Measurements from ENCODE around the gene OTOP1.
A peak's percentile ranks its signal among the peaks of the same experiment; 100 is the strongest.
"Not testable (repeated sequence)": the region's sequence is repeated elsewhere in the genome, so short reads cannot be mapped to it uniquely, and the experiment has no call there.

Gene OTOP1, protein sequence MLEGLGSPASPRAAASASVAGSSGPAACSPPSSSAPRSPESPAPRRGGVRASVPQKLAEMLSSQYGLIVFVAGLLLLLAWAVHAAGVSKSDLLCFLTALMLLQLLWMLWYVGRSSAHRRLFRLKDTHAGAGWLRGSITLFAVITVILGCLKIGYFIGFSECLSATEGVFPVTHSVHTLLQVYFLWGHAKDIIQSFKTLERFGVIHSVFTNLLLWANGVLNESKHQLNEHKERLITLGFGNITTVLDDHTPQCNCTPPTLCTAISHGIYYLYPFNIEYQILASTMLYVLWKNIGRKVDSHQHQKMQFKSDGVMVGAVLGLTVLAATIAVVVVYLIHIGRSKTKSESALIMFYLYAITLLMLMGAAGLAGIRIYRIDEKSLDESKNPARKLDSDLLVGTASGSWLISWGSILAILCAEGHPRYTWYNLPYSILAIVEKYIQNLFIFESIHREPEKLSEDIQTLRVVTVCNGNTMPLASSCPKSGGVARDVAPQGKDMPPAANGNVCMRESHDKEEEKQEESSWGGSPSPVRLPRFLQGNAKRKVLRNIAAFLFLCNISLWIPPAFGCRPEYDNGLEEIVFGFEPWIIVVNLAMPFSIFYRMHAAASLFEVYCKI

DNA sequence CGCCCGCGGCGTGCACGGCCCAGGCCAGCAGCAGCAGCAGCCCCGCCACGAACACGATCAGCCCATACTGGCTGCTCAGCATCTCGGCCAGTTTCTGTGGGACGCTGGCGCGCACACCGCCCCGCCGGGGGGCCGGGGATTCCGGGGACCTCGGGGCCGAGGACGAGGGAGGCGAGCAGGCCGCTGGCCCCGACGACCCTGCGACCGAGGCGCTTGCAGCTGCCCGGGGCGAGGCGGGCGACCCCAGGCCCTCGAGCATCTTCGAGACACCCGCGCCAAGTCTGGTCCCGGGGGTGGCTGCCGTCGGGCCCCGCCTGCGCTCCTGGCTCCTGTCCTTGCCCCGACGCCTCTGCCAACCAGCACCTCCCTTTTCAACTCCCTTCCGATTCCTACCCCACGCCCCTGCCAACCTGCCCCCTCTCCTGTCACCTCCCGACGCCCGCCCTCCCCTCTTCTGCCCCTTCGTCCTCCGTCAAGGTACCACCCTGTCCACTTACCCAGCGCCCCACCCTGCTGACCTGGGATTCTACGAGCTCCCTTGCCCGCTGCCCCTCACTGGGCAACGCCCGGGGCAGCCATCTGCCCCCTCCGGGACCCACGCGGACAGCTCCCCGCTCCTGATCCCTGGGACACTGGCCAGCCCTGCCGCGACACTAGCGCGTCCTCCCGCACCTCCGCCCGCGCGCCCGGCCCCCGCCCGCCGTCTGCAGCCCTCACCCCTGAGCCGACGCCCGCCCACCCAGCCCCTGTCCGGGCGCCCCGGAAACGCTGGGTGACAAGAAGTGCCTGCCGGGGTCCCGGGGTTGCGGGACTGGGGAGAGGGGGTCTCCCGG lies at the start of gene OTOP1:
OTOP1 (minus strand) TSS at position 324 of the 833 bp plus-strand sequence; CDS start at position 259, 65 bp downstream.
- no peak for DNase-seq (ENCODE audit: low spot score)

DNA sequence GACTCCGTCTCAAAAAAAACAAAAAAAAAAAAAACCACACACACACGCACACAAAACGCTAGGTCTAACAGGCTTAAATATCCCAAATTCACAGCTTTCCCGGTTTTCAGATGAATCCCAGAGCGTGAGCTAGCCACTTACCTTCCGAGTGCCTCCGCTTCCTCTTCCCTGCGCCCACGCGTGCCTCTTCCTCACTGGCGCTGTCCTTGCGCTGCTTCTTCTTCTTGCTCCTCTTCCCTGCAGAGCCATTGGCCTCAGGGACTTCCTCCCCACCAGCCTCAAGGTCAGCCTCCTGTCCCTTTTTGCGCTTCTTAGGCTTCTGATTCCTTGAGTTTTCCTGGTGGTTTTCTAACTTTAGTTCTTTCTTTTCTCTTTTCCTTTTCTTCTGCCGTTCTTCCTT lies 47.5 kb upstream of the OTOP1 start:
- DNase-seq (ENCODE audit: low spot score) = no peak

DNA sequence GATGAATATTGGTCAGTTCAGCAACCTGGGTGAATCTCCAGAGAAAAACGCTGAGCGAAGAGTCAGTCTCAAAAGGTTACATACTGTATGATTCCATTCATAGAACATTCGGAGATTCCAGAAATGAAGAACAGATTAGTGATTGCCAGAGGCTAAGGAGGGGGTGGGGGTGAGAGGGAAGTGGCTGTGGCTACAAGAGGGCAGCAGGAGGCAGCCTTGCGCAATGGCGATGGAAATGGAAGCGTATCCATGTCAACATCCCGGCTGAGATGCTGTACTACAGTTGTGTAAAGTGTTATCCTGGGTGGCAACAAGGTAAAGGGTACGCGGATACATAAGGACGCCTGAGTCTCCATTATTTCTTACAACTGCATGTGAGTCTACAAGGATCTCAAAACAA lies 45.2 kb upstream of the OTOP1 start:
- no peak for DNase-seq (ENCODE audit: low spot score)

DNA sequence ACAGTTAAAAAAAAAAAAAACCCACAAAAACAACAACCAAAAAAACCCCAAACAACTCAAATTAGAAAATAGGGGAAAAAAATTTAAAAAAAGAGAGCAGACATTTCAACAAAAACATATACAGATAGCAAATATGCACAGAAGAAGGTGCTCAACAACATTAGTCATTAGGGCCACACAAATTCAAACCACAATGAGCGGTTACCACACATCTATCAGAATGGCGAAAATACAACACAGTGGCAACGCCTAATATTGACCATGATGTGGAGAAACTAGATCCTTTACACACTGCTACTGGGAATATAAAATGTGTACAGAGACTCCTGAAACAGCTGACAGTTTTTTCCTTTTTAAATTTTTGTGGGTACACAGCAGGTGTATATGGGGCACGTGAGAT lies 43.8 kb upstream of the OTOP1 start:
- DNase-seq (ENCODE audit: low spot score) = no peak

DNA sequence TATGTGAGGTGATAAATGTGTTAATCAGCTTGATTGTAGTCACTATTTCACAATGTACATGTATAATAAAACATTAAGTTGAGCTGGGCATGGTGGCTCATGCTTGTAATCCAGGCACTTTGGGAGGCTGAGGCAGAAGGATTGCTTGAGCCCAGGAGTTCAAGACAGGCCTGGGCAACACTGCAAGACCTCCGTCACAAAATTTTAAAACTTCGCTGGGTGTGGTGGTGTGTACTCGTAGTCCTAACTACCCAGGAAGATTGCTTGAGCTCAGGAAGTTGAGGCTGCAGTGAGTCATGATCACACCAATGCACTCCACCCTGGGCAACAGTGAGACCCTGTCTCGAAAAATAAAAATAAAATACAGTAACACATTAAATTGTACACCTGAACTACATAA lies 43.1 kb upstream of the OTOP1 start:
- DNase-seq (ENCODE audit: low spot score) = no peak

DNA sequence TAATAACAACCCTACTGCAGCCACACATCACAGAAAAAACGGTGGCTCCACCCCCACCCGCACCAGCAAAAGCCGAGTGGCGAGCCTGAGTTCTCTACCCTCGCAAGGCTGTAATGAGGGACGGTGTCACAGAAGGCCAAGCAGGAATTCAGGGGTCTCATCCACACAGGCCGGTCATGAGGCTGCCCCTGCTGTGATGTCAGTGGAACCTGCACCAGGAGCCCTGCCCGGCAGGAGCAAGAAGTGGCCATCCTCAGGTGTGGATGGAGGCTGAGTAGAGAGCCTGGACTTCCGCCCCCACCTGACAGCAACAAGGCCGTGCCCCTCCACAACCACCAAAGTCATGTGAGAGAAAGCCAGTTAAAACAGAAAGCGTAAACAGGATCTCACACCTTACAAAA lies 42.6 kb upstream of the OTOP1 start:
- no peak for DNase-seq (ENCODE audit: low spot score)

DNA sequence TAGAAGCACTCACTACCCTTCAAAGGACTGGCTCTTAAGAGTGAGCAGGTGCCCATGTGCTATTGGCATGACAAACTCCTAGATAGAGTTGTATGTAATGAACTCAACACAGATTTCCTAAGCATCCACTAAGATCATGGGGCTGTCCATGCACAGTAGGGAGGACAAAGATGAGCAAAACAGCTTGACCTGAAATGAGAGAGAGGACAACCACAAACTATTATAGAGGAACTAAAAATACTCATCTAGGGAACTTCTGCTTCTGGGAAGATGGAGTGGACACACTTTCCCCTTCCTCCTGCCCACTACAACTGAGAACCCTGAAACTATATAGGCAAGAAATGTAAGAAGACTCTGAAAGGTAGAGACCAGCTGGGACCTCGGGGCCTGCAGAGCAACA lies 42.0 kb upstream of the OTOP1 start:
- no peak for DNase-seq (ENCODE audit: low spot score)

DNA sequence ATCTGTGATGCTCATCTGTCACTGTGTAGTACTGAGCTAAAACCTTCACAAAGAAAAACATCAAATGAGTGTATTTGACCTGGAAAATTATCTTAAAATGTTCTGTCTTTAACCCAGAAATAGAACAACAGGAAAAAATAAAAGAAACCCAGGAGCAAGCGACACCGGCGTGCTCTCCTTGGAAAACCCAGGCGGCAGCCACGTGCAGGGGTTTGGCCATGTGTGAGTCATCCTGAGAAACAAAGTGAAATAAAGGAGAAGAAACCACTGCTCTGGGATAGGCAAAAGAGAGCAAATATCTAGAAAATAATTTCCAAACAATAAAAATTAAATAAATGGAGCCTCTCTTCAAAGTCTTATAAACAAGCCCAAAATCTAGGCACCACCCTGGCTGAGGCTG lies 41.3 kb upstream of the OTOP1 start:
- DNase-seq (ENCODE audit: low spot score) = no peak

DNA sequence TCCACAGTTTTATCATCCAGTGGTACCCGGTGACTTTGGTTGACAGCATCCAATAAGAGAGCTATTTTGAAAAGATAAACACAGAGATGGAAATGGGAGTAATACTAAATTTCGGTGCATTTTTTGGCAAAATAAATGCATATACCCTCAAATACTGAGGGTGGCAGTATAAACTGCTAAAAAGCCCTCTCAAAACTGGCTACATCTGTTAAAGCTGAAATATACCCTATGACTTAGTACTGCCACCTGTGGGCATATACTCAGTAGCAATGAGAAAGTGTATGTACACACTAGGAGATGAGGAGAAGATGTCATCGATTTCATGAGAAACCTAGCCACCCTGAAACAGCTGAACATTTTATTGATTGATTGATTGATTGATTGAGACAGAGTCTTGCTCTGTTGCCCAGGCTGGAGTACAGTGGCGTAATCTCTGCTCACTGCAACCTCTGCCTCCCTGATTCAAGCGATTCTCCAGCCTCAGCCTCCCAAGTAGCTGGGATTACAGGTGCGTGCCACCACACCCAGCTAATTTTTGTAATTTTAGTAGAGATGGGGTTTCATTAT lies 33.5 kb upstream of the OTOP1 start:
- peak; percentile 68 for DNase-seq (ENCODE audit: low spot score)

DNA sequence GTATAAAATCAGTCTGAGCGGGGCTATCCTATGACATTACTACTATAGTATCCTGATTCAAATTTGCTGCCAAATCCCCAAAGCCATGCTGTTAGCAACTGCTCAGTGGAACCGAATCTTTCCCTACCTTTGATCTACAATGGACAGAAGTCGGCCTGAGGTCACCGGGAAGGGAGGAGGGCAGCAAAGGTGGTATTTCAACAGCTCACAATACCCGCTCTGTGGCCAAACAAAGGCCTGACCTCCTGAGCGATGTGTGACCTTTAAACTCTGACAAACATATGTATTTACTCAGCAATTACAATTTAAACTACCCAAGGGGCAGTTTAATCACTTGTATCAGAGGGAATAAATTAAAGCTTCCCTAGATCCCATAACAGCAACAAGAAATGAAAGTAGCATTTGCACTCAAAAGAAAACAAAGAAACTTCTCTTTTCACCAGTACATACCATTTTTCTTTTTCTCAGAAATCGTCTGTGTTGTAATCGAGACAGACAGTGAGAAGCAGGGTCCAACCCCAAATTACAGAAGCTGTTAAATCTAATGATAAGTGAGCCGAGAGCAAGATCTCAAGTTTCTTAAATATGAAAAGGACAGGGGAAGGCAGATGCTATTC lies 32.9 kb upstream of the OTOP1 start:
- no peak for DNase-seq (ENCODE audit: low spot score)

DNA sequence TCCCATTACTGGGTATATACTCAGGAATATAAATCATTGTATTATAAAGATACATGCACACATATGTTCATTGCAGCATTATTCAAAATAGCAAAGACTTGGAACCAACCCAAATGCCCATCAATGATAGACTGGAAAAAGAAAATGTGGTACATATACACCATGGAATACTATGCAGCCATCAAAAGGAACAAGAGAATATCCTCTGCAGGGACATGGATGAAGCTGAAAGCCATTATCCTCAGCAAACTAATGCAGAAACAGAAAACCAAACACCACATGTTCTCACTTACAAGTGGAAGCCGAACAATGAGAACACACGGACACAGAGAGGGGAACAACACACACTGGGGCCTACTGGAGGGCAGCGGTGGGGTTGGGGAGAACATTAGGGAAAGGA lies 31.0 kb upstream of the OTOP1 start:
- not testable (repeated sequence) for DNase-seq (ENCODE audit: low spot score)

DNA sequence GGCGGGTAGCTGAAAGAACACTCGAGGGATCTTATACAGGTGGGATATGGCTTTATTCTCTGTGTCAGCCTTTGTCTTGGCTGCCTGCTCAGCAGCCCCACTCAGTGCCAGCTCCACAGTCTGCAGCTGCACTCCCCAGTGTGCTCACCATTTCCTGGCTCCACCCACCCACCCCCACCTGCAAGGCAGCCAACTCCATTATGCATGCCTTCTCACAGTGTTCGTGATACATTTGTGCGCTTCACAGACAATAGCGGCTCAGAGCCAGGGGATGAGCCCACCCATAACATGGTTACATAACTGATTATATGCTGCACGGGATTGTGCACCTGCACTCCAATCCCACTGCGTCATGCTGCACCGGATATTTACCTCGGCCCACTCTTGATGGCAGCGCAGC lies 30.1 kb upstream of the OTOP1 start:
- DNase-seq (ENCODE audit: low spot score) = no peak

DNA sequence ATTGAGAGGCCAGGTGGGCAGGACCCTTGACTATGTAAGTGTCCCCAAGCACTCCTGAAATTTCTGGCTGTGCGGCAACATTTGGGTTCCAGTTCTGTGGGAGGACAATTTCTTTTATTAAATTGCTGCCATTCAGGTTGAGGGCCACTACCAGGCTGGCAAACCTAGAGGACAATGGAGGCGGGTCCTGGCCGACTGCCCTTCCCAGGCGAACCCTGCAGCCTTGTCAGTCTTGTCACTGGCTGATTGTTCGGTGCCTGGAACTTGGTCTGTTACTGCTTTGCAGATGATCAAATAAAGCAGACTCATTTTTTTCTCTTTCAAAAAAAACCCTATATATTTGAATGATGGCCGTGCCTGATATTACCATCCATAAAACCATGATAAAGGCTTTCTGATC lies 27.9 kb upstream of the OTOP1 start:
- no peak for DNase-seq (ENCODE audit: low spot score)

DNA sequence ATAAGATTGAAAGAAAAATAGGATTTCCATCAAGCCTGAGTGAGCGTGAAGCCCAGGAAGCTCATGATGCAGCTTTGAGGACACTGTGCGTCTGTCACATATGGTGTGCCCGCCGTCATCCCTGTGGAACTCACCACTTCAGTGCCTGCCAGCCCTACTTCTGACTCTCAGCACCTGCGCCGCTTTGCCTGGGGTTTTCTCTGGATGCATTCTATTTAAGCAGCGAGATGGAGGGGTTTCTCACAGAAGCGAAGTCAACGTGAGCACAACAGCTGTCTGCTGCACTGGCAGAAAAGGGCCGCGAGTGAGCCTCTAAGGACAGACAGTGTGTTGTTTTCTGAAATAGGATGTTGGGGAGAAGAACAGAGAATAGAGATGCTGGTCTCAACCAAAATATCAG lies 27.5 kb upstream of the OTOP1 start:
- no peak for DNase-seq (ENCODE audit: low spot score)

DNA sequence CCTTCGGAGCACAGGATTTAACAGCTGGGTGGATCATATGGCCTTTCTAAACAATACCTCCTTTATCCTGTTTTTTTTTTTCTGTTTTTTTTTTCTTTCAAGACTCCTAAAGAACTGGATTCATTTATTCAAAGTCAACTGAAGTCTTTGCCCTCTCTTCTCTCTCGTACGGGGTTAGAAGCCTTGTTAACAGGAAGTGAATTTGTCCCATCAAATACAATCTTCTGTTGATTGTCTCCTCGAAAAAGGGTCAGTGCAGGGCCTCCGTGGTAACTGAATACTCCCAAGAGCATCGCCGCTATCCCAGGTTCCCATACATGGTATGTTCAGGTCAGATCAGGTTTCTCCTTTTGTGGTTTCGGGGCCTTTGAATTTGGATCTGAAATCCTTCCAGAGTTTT lies 23.1 kb upstream of the OTOP1 start:
- DNase-seq (ENCODE audit: low spot score) = no peak

DNA sequence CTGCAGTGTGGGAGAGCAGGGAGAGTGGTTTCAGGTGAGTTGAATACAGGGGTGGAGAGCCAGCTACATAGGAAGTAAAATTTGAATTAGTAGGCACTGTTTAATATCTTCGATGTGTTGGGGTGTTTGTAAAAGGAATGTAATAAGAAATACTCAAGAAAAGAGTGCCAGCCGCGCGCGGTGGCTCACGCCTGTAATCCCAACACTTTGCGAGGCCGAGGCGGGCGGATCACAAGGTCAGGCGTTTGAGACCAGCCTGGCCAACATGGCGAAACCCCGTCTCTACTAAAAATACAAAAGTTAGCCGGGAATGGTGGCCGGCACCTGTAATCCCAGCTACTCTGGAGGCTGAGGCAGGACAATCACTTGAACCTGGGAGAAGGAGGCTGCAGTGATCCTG lies 22.6 kb upstream of the OTOP1 start:
- not testable (repeated sequence) for DNase-seq (ENCODE audit: low spot score)

DNA sequence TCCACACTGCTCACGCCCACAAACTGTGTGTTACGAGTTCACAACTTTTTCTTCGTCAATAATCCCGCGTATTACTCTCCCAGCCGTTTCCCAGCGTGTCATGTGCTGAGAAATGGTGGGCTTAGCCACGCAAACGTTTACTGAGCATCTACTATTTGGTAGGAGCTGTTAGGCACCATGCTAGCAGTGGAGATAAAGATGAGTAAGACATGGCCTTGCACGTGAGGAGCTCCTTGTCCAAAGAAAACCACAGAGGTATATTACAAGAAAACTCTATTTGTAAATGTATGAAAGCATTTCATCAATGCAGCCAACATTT lies 22.1 kb upstream of the OTOP1 start:
- DNase-seq (ENCODE audit: low spot score) = no peak

DNA sequence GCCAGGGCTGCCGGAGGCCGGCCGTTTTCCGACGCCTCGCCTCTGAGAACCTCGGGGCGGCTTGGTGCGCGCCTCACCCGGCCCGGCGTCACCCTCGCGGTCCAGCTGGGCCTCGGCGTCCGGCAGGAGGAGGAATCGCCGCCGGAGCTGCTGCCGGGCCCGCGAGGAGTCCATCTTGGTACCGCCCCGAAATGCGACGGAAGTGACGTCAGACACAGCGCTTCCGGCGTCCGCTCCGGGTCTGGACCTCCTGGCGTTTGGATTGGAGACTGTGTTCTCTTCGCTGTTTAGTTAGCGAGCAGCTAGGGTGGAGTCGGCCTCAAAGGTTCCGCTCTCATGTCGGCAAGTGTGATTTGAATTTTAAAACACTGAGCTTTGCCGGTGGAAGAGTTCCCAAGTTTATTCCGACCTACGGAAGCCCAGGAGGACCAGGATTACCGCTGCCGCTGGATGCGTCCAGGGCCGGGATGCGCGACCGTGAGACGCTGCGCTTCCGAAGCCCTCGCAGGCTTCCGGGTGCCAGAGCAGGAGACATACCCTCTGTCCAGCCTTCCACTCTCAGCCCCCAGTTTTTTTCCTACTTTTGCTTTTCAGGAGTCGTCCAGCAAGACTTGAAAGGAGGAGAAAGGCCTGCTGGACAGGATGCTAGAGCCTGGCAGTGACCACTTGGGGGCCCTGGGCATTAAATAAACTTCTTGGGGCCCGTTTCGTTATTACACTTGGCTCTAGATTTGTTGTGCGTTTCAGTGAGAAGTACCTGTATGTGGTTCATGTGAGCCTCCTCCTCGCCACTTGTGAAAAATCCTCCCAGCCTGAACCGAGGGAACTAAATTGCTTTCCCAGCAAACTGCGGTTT lies 21.5 kb upstream of the OTOP1 start, which contains the start of gene TMEM128:
TMEM128 (minus strand) TSS at position 195 of the 856 bp plus-strand sequence; CDS start at position 174, 21 bp downstream.
- peak; percentile 97 for DNase-seq (ENCODE audit: low spot score)

DNA sequence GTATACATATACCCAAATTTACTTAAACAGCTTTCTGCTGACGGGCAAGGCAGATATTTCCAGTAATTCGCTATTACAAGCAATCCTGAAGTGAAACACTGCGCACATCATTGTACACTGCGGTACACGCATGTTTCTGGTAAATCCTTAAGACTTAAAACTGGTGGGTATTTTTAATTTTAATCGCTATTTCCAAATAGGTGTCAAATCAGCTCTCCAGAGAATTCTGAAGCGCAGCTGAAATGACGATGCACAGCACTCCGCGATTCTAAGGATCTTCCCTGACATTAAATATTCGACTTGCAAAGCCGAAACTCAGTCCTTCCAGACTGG lies 20.9 kb upstream of the OTOP1 start:
- DNase-seq (ENCODE audit: low spot score) = no peak

DNA sequence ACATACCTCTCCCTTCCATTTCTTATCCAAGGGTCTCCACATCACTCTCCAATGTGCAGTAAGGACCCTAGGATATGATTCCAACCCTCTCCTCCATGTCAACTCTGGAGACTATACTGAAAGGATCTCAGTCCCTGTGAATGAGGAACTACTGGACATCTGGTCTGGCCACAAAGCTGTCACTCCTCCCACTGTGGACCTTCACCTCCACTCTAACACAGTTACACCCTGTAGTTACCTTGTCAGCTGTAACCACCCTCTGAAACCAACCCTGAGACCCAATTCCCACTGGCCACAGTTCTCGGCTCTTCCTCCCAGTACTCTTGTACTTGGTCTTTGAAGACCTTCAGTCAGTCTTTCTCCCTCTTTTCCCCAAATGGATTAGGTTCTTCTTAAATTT lies 18.4 kb upstream of the OTOP1 start:
- no peak for DNase-seq (ENCODE audit: low spot score)

DNA sequence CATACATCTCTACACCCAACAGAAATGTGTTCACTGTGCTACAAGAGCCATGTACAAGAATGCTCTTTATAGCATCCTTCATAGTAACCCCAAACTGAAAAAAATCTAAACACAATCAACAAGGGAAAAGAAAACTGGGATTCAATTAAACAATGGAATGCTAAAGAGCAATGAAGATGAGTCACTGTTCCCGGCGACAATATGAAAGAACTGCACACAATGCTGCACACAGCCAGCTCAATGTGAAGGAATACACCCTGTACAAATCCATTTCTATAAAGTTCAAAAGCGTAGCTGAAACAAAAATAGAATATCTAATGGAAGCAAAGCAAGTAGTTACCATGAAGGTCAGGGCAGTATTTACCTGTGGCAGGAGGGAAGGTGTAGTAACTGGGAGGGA lies 12.8 kb upstream of the OTOP1 start:
- DNase-seq (ENCODE audit: low spot score) = not testable (repeated sequence)

Data from GM03348 (cell line).